ENCODE measurements around the gene PAIP2B.

DNA sequence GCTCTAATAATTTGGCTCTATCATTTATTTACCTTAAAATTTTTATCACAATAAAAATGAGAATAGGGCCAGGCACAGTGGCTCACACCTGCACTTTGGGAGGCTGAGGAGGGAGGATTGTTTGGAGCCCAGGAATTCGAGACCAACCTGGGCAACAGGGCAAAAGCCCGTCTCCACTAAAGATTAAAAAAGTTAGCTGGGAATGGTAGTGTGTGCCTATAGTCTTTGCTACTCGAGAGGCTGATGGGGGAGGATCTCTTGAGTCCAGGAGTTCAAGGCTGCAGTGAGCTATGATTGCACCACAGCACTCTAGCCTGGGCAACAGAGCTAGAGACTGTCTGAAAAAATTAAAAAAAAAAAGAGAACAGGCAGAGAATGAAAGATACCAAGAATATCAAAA, 90.7 kb downstream of the PAIP2B start:
- TF ChIP-seq, protein P1, sequence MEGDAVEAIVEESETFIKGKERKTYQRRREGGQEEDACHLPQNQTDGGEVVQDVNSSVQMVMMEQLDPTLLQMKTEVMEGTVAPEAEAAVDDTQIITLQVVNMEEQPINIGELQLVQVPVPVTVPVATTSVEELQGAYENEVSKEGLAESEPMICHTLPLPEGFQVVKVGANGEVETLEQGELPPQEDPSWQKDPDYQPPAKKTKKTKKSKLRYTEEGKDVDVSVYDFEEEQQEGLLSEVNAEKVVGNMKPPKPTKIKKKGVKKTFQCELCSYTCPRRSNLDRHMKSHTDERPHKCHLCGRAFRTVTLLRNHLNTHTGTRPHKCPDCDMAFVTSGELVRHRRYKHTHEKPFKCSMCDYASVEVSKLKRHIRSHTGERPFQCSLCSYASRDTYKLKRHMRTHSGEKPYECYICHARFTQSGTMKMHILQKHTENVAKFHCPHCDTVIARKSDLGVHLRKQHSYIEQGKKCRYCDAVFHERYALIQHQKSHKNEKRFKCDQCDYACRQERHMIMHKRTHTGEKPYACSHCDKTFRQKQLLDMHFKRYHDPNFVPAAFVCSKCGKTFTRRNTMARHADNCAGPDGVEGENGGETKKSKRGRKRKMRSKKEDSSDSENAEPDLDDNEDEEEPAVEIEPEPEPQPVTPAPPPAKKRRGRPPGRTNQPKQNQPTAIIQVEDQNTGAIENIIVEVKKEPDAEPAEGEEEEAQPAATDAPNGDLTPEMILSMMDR (IDR thresholded peaks at IDR 0.05) = no peak
- TF ChIP-seq POLR2A (IDR thresholded peaks at IDR 0.05) (no peak), POLR2AphosphoS5 (IDR thresholded peaks at IDR 0.05) (no peak), EP300 (IDR thresholded peaks at IDR 0.05) (no peak)

Data from stomach (tissue), 4 donors.